Activated gamma-delta T cell (primary cell): ENCODE data around the gene SCLY.
"Not testable (repeated sequence)": the region's sequence is repeated elsewhere in the genome, so short reads cannot be mapped to it uniquely, and the experiment has no call there.

ENCODE experiments used
- DNase-seq: peaks from one replicate; lab custom pipeline; 2025; lab: John Stamatoyannopoulos, UW
- total RNA-seq, 2 donors: gene quantifications; one replicate each; lab custom pipeline; 2026; lab: John Stamatoyannopoulos, UW

The SCLY gene
- total RNA-seq: 5.5 to 7.4 reads per million in 2 donors

DNA sequence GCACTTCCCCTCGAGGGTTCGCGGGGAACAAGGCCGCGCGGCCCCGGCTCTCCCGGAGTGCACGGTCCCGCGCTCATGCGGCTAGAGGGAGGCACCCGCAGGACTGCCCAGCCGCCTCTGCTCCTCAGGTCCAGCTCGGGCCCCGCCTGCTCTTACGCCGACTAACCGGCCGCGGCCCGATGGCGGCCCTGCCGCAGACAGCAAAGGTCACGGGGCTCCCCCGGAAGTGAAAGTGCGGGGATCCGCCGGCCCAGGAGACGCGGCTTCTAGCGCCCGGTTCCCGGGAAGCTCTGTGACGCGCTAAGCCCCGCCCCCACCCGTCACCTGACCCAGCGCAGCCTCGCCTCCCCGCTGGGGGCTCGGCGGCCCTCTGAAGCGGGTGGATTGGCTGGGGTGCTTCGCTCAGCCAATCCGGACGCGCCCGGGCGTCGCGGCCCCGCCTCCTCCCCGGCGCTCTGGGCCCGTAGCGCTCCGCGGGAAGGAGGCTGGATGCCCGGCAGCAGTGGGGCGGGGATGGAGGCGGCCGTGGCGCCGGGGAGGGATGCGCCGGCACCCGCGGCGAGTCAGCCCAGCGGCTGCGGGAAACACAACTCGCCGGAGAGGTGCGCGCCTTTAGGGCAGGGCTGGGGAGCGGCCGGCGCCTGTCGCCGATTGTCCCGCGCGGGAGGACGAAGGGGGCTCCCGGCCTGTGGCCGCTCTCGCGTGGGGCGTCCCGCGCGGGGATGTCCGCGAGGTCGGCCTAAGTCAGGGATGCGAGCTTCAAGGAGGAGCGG lies at the start of gene SCLY:
TSS of gene SCLY (plus strand) at position 460 of the 773 bp plus-strand sequence. CDS start at position 514, 54 bp downstream.
- DNase-seq: peak; percentile 98

- no peak for DNase-seq
These were observed 47.0 kb upstream of the SCLY start for GRCh38 chr2:238013806-238014205.

GRCh38 chr2:238015705-238016104 lies 45.1 kb upstream of the SCLY start:
- DNase-seq: no peak

GRCh38 chr2:238016526-238016925 lies 44.3 kb upstream of the SCLY start:
- DNase-seq: no peak

- no peak for DNase-seq
These were observed 40.8 kb upstream of the SCLY start for GRCh38 chr2:238019962-238020361.

GRCh38 chr2:238020816-238021215 lies 40.0 kb upstream of the SCLY start:
- DNase-seq: no peak

DNA sequence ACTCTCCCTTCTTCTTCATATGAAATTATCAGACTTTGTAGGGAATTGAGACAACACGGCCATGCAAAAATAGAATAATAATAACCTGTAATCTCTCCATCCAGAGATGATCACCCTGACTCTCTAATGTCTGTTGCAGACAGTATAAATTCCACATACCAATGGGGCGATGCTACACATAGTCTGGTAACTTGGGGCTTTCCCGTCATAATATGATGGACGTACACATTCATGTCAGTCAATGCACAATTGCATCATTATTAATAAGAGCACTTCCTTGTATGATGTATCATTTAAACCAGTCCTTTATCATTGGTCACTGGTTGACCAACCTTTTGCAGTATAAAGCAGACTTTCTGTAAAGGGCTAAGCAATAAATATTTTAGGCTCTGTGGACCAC lies 39.5 kb upstream of the SCLY start:
- DNase-seq: no peak

- DNase-seq: no peak
These were observed 38.1 kb upstream of the SCLY start for GRCh38 chr2:238022594-238023157.

DNA sequence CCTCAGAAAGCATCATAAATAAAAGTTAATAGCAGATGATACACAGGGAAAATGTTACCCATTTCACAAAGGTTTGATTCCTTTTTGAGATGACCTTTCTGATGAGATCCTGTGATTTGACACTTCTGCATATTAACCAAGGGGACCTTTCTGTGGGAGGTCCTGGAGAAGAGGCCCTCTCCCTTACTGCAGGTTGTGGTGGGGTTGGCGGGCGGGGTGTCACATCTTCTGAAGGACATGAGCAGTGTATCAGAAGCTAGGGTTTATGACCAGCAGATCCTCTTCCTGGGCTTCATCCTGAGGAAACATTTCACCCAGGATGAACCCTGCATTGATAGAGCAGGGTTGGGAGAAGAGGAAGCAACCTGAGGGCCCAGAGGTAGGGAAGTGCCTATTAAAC lies 37.2 kb upstream of the SCLY start:
- no peak for DNase-seq

DNA sequence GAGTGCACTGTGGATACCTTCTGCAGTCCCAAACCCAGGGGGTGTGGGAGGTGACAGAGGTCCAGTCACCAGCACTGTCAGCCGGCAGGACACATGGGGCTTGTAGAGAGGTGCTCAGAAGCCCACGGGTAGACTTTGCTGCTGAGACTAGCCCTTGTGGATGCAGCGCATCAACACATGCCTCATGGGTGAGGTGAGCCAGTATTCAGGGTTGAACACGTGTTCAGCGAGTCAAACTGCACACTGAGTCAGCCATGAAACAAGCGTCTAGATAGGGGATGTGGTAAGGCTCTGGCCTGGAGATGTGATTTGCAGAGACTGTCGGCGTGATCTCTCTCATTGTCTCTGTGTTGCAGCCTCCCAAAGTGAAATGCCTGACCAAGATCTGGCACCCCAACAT lies 35.8 kb upstream of the SCLY start:
- no peak for DNase-seq

- DNase-seq: no peak
These were observed 35.0 kb upstream of the SCLY start for GRCh38 chr2:238025741-238026360.

DNA sequence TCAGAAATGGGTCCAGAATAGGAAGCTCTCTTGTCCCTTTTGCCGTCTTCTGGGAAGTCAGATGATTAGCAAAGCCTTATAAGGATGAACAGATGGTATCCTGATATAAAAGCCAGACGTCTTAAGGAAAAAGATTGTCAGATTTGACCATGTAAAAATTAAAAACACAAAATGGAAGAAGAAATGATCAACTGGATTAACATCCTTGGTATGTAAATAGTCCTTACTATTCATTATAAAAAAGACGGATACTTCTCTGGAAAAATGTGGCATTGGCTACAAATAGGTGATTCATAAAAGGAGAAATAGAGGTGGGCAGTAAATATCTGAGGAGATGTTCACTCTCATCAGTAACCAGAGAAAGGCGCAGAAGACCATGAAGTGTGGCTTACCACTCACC lies 33.7 kb upstream of the SCLY start:
- DNase-seq: no peak

- no peak for DNase-seq
These were observed 33.0 kb upstream of the SCLY start for GRCh38 chr2:238027591-238028415.

DNA sequence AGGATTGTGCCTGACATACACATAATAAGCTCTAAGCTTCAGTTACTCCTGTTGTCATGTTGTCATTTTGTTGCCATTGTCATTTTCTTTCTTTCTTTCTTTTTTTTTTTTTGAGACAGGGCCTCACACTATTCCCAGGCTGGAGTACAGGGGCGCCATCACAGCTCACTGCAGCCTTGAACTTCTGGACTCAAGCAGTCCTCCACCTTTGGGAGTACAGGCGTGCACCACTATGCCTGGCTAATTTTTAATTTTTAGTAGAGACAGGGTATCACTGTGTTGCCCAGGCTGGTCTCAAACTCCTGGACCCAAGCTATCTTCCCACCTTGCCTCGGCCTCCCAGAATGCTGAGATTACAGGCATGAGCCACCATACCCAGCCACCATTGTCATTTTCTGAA lies 30.9 kb upstream of the SCLY start:
- no peak for DNase-seq

DNA sequence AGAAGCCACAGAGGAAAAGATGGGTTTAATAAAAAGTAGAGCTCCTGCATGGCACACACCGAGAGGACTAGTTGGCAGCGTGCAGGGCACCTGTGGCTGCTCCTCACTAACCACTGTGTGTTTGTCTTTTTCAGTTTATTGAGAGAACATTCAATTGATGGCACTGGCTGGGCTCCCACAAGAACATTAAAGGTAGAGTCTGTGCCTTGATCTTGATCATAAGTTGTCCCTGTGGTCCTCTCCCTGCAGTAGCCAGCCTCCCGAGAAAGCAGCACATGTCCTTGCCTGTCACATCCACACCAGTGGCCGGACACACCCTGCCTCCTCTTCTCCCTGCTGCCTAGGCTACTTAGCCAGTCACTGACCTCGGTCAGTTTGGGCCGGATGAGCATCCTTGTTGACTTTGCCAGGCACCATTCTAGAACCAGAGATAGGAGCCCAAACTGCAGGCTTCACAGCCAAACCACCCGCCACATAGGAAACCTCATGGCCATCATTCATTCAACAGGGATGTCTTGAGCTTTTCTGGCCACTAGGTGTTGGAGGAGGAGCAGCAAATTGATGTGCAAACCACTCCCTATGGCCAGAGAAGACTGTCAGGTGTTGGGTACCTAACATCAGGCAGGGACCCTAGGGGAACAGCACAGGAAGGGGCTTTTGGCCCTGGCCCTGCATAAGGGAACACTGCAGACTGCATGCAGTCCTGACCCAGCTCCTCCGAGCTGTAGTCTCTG lies 30.2 kb upstream of the SCLY start:
- DNase-seq: no peak

GRCh38 chr2:238031751-238032150 lies 29.1 kb upstream of the SCLY start:
- no peak for DNase-seq

- no peak for DNase-seq
These were observed 28.0 kb upstream of the SCLY start for GRCh38 chr2:238032755-238033337.

GRCh38 chr2:238033991-238034390 lies 26.8 kb upstream of the SCLY start:
- DNase-seq: not testable (repeated sequence)

GRCh38 chr2:238038203-238038602 lies 22.6 kb upstream of the SCLY start:
- DNase-seq: no peak

GRCh38 chr2:238039151-238039550 lies 21.6 kb upstream of the SCLY start:
- DNase-seq: no peak

GRCh38 chr2:238039985-238040384 lies 20.8 kb upstream of the SCLY start:
- no peak for DNase-seq
